MCF 10A (cell line): ENCODE results near the gene PAK5. TPM values are rescaled to one million over a fixed set of nuclear protein-coding genes. Genes with fewer than 3 reads are reported as not detected.

Source experiments
- BruUV-seq: library from RNA; stranded (reverse); fragments of 400-500 nt; replicated peaks from 2 replicates; lab custom pipeline; 2021; lab: Mats Ljungman, UMichigan
- CTCF ChIA-PET: fragments of 300-600 bp; sonication (Branson Sonifier 250); formaldehyde crosslinking; extraction: SDS; loops from one replicate; lab custom pipeline; 2021; ENCODE audit warnings: antibody characterized with exemption, inconsistent platforms; lab: Yijun Ruan, JAX
- POLR2A ChIA-PET: fragments of 300-600, 350-650 bp; sonication (Branson Sonifier 250); formaldehyde crosslinking; extraction: SDS; loops from one replicate; lab custom pipeline; 2020; ENCODE audit warnings: antibody characterized with exemption, inconsistent platforms; lab: Yijun Ruan, JAX
- DNase-seq: peaks from one replicate; pipeline ENCODE4 v3.0.0-alpha.2; 2018; ENCODE audit not compliant: unreplicated experiment
- H3K27ac Mint-ChIP-seq: one replicate; pipeline ENCODE4 v1.8.0; 2022; ENCODE audit warnings: mild to moderate bottlenecking, low read depth, mixed read lengths; ENCODE audit not compliant: unreplicated experiment
- H3K27me3 Mint-ChIP-seq: one replicate; pipeline ENCODE4 v1.8.0; 2022; ENCODE audit warnings: mixed read lengths; ENCODE audit not compliant: insufficient read depth, unreplicated experiment
- H3K36me3 Mint-ChIP-seq: one replicate; pipeline ENCODE4 v1.8.0; 2022; ENCODE audit warnings: mild to moderate bottlenecking, moderate library complexity, mixed read lengths; ENCODE audit not compliant: insufficient read depth, unreplicated experiment
- H3K4me1 Mint-ChIP-seq: one replicate; pipeline ENCODE4 v1.8.0; 2022; ENCODE audit warnings: mixed read lengths; ENCODE audit not compliant: insufficient read depth, unreplicated experiment
- H3K4me3 Mint-ChIP-seq: one replicate; pipeline ENCODE4 v1.8.0; 2022; ENCODE audit warnings: mild to moderate bottlenecking, moderate library complexity, mixed read lengths; ENCODE audit not compliant: unreplicated experiment
- H3K9me3 Mint-ChIP-seq: one replicate; pipeline ENCODE4 v1.8.0; 2022; ENCODE audit warnings: mixed read lengths; ENCODE audit not compliant: unreplicated experiment
- CTCF ChIP-seq: fragments of 200-600 bp; IDR thresholded peaks from one replicate; pipeline ENCODE4 v1.8.0; 2022; ENCODE audit warnings: antibody characterized with exemption, mild to moderate bottlenecking; ENCODE audit not compliant: unreplicated experiment
- intact Hi-C: fragments of 100-400 bp; cut with micrococcal nuclease; formaldehyde crosslinking; loops from 2 replicates; pipeline ENCODE4 v1.14.1; 2022
- total RNA-seq: library from RNA; stranded (reverse); gene quantifications from 2 replicates; pipeline ENCODE4 v1.2.3, GENCODE V29; 2022

PAK5 gene
- total RNA-seq, 1 experiment from 2014 or later, result not detected

- Mint-ChIP-seq H3K9me3 (no peaks in the 10 kb centered on the region), H3K4me3 (no peak overlapping the region), H3K27me3 (no peaks in the 10 kb centered on the region), H3K4me1 (no peaks in the 10 kb centered on the region), H3K27ac (no peak overlapping the region), H3K36me3 (no peaks in the 10 kb centered on the region)
- ChIA-PET CTCF (no interaction called here), POLR2A (no interaction called here)
- no peak for TF ChIP-seq CTCF
- DNase-seq, result no peak
- no TSS peak for BruUV-seq
- intact Hi-C loops, result no loop called here
Observed at GRCh38 chr20:9577397-9577796, 261.5 kb downstream of the PAK5 start.

- H3K9me3 Mint-ChIP-seq, result no peaks in the 10 kb centered on the region
- POLR2A ChIA-PET, result no interaction called here
Observed at GRCh38 chr20:9576695-9577094, 262.2 kb downstream of the PAK5 start.

GRCh38 chr20:9575836-9576235, 263.0 kb downstream of the PAK5 start:
- no peaks in the 10 kb centered on the region for H3K27me3 Mint-ChIP-seq
- no peak for TF ChIP-seq CTCF
- no peaks in the 10 kb centered on the region for H3K4me1 Mint-ChIP-seq
- no TSS peak for BruUV-seq
- ChIA-PET CTCF (interaction anchor here (1.9 kb wide), 2 partner anchors 34 to 167 kb away, joined by 6 to 7 read pairs; no protein-coding TSS in a partner anchor), POLR2A (no interaction called here)
- H3K36me3 Mint-ChIP-seq, result no peaks in the 10 kb centered on the region
- H3K9me3 Mint-ChIP-seq, result no peaks in the 10 kb centered on the region
- no peak overlapping the region for H3K27ac Mint-ChIP-seq
- no peak for DNase-seq
- intact Hi-C loops, result no loop called here
- no peak overlapping the region for H3K4me3 Mint-ChIP-seq

More at GRCh38 chr20:9576695-9577094, 262.2 kb downstream of the PAK5 start:
- no peak overlapping the region for H3K27ac Mint-ChIP-seq
- H3K36me3 Mint-ChIP-seq, result no peaks in the 10 kb centered on the region
- no peaks in the 10 kb centered on the region for H3K4me1 Mint-ChIP-seq
- no peaks in the 10 kb centered on the region for H3K27me3 Mint-ChIP-seq
- CTCF ChIA-PET, result interaction anchor here (1.9 kb wide), 2 partner anchors 33 to 168 kb away, joined by 6 to 7 read pairs; no protein-coding TSS in a partner anchor
- TF ChIP-seq CTCF, result no peak
- intact Hi-C loops, result no loop called here
- no peak overlapping the region for H3K4me3 Mint-ChIP-seq
- no TSS peak for BruUV-seq
- no peak for DNase-seq

GRCh38 chr20:9574776-9575175, 264.1 kb downstream of the PAK5 start:
- no TSS peak for BruUV-seq
- intact Hi-C loops, result no loop called here
- H3K4me1 Mint-ChIP-seq, result no peaks in the 10 kb centered on the region
- TF ChIP-seq CTCF, result no peak
- H3K27ac Mint-ChIP-seq, result no peak overlapping the region
- H3K9me3 Mint-ChIP-seq, result no peaks in the 10 kb centered on the region
- no peak for DNase-seq
- CTCF ChIA-PET, result interaction anchor here (1.9 kb wide), 2 partner anchors 35 to 166 kb away, joined by 6 to 7 read pairs; no protein-coding TSS in a partner anchor
- no peaks in the 10 kb centered on the region for H3K36me3 Mint-ChIP-seq
- POLR2A ChIA-PET, result no interaction called here
- no peaks in the 10 kb centered on the region for H3K27me3 Mint-ChIP-seq
- H3K4me3 Mint-ChIP-seq, result no peak overlapping the region
